Memory B cell (primary cell): Measurements from ENCODE around the gene BTG4.

Source experiments
- ATAC-seq: fragments of 150-1000 bp; cut with Tn5 transposase; 2 replicates; pipeline ENCODE4 v1.10.0; 2021; ENCODE audit warnings: low read depth, mild to moderate bottlenecking, moderate library complexity
- DNase-seq, 2 donors: peaks; one replicate each; pipeline ENCODE4 v3.0.0; 2022; ENCODE audit warnings: low spot score in 2 of 2
- H3K27ac Mint-ChIP-seq: one replicate; pipeline ENCODE4 v1.8.0; 2022; ENCODE audit warnings: mild to moderate bottlenecking, moderate library complexity, mixed read lengths
- H3K27me3 Mint-ChIP-seq: one replicate; pipeline ENCODE4 v1.8.0; 2022; ENCODE audit warnings: mixed read lengths
- H3K36me3 Mint-ChIP-seq: one replicate; pipeline ENCODE4 v1.8.0; 2022; ENCODE audit warnings: mild to moderate bottlenecking, mixed read lengths
- H3K4me1 Mint-ChIP-seq: one replicate; pipeline ENCODE4 v1.8.0; 2022; ENCODE audit warnings: mixed read lengths
- H3K4me3 Mint-ChIP-seq: one replicate; pipeline ENCODE4 v1.8.0; 2022; ENCODE audit warnings: mild to moderate bottlenecking, moderate library complexity, mixed read lengths
- H3K9me3 Mint-ChIP-seq: one replicate; pipeline ENCODE4 v1.8.0; 2022; ENCODE audit warnings: mixed read lengths

BTG4 gene

DNA sequence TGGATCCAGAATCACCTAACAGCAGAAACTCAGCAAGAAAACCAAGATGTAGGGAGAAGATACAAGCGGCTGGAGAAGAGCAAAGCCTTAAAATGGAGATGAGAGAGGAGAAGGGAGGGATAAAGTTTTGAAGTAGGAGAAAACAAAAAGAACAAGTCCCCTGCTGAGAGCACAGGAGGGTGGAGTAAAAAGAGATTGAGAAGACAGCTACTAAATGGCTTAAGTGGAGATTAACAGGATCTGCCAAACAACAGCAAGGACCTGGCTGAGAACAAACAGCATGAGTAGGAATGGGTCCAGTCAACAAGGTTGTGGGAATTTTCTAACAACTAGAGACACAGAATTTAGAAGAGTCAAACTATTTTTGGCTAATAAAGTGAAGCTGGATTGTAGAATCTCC is 18.1 kb downstream of the BTG4 start:
- H3K36me3 Mint-ChIP-seq, result no peaks in the 10 kb centered on the region

DNA sequence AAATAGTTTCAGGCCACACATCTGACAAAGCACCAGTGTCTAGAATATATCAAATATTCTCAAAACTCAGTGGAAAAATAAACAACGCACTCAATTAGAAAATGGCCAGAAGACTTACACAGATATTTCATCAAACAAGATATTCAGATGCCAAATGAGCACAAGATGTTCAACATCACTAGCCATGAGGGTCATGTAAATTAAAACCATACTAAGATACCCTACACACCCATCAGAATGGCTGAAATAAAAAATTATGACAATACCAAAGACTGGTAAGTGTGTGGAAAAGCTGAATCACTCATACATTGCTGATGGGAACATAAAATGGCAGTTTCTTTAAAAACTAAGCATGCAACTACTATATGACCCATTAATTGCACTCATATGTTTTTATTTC is 21.7 kb downstream of the BTG4 start:
- no peak overlapping the region for H3K4me3 Mint-ChIP-seq
- no peaks in the 10 kb centered on the region for H3K4me1 Mint-ChIP-seq
- no peak overlapping the region for H3K27ac Mint-ChIP-seq
- H3K9me3 Mint-ChIP-seq, result peaks cover 10% of the 10 kb centered on the region
- peaks cover 4% of the 10 kb centered on the region for H3K36me3 Mint-ChIP-seq
- ATAC-seq (no peak), DNase-seq (no peak)
- peaks cover 15% of the 10 kb centered on the region for H3K27me3 Mint-ChIP-seq

More for the DNA sequence above, 18.1 kb downstream of the BTG4 start:
- Mint-ChIP-seq H3K4me1 (no peaks in the 10 kb centered on the region), H3K27me3 (peaks cover 7% of the 10 kb centered on the region), H3K4me3 (no peak overlapping the region), H3K9me3 (no peaks in the 10 kb centered on the region), H3K27ac (no peak overlapping the region)
- ATAC-seq, result no peak
- DNase-seq, result no peak

- peaks cover 19% of the 10 kb centered on the region for H3K27me3 Mint-ChIP-seq
- H3K36me3 Mint-ChIP-seq, result peaks cover 11% of the 10 kb centered on the region
- no peak overlapping the region for H3K4me3 Mint-ChIP-seq
- H3K9me3 Mint-ChIP-seq, result peaks cover 32% of the 10 kb centered on the region
- no peak for ATAC-seq
- H3K4me1 Mint-ChIP-seq, result no peaks in the 10 kb centered on the region
- no peak overlapping the region for H3K27ac Mint-ChIP-seq
- DNase-seq, result no peak
Measured at GRCh38 chr11:111483431-111483830, 28.8 kb downstream of the BTG4 start.

DNA sequence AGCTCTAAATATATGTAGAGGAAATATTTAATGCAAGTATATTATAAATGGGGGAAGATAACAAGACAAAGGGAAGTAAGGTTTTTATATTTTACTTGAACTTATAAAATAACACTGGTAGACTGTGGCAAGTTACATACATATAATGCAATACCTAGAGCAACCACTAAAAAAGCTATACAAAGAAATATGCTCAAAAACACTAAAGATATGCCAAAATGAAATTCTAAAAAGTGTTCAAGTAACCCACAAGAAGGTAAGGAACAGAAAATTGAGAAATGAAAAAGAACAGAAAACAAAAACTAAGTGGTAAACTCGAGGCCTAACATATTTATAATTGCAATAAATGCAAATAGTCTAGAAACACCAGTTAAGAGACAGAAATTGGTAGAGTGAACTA is 32.5 kb downstream of the BTG4 start:
- no peak overlapping the region for H3K27ac Mint-ChIP-seq
- no peak for ATAC-seq
- DNase-seq, result no peak
- peaks cover 11% of the 10 kb centered on the region for H3K36me3 Mint-ChIP-seq
- no peak overlapping the region for H3K4me3 Mint-ChIP-seq
- H3K27me3 Mint-ChIP-seq, result peaks cover 22% of the 10 kb centered on the region
- H3K9me3 Mint-ChIP-seq, result peaks cover 21% of the 10 kb centered on the region
- no peaks in the 10 kb centered on the region for H3K4me1 Mint-ChIP-seq

DNA sequence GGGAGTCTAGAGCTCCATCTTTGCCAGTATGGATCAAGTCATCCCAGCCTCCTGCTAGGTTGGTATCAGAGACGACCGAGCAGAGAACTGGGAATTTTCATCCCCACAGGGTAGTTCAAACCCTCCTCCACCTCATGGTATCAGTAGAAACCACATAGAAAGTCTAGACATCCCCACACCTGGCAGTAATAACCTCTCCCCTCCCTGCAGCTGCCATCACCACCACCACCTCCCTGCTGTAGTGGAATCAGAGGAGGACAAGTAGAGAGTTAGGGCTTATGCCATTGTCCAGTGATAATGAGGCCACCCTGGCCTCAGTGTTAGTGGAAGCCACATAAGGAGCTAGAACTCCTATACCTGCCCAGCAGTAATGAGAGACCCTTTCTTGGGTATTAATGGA is 34.3 kb downstream of the BTG4 start:
- no peak overlapping the region for H3K4me3 Mint-ChIP-seq

DNA sequence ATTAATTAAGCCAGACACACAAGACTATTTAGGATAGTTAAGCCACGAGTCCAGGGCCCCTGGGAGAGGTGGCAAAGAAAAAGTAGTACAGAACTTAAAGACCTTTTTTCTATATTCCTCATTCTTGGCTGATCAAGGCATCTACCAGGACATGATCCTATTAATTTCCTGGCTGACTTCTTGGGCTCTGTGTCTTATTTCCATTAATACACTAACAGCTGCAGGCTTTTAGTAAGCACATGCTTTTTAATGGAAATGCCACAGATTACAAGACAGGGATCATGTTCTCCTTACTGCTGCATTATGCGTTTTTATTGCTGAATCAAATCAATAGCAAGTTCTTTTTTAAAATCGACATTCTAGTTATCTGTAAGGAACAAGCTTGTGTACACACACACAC is 35.2 kb downstream of the BTG4 start:
- peaks cover 5% of the 10 kb centered on the region for H3K36me3 Mint-ChIP-seq
- no peaks in the 10 kb centered on the region for H3K4me1 Mint-ChIP-seq
- DNase-seq (no peak), ATAC-seq (no peak)
- no peak overlapping the region for H3K4me3 Mint-ChIP-seq
- no peak overlapping the region for H3K27ac Mint-ChIP-seq
- H3K27me3 Mint-ChIP-seq, result peaks cover 18% of the 10 kb centered on the region
- H3K9me3 Mint-ChIP-seq, result peaks cover 4% of the 10 kb centered on the region

More for the DNA sequence above, 34.3 kb downstream of the BTG4 start:
- DNase-seq, result no peak
- H3K36me3 Mint-ChIP-seq, result peaks cover 5% of the 10 kb centered on the region
- H3K4me1 Mint-ChIP-seq, result no peaks in the 10 kb centered on the region
- peaks cover 7% of the 10 kb centered on the region for H3K9me3 Mint-ChIP-seq
- H3K27me3 Mint-ChIP-seq, result peaks cover 18% of the 10 kb centered on the region
- no peak for ATAC-seq
- no peak overlapping the region for H3K27ac Mint-ChIP-seq

- ATAC-seq (no peak), DNase-seq (no peak)
- Mint-ChIP-seq H3K9me3 (peaks cover 4% of the 10 kb centered on the region), H3K4me1 (no peaks in the 10 kb centered on the region), H3K36me3 (peaks cover 5% of the 10 kb centered on the region), H3K27ac (no peak overlapping the region), H3K27me3 (peaks cover 18% of the 10 kb centered on the region), H3K4me3 (no peak overlapping the region)
Measured at GRCh38 chr11:111476366-111476765, 35.8 kb downstream of the BTG4 start.

- ATAC-seq (no peak), DNase-seq (no peak)
- no peak overlapping the region for H3K27ac Mint-ChIP-seq
- H3K9me3 Mint-ChIP-seq, result no peaks in the 10 kb centered on the region
- H3K4me3 Mint-ChIP-seq, result no peak overlapping the region
- H3K27me3 Mint-ChIP-seq, result peaks cover 16% of the 10 kb centered on the region
- H3K4me1 Mint-ChIP-seq, result no peaks in the 10 kb centered on the region
- peaks cover 3% of the 10 kb centered on the region for H3K36me3 Mint-ChIP-seq
Measured at GRCh38 chr11:111474432-111474831, 37.8 kb downstream of the BTG4 start.

DNA sequence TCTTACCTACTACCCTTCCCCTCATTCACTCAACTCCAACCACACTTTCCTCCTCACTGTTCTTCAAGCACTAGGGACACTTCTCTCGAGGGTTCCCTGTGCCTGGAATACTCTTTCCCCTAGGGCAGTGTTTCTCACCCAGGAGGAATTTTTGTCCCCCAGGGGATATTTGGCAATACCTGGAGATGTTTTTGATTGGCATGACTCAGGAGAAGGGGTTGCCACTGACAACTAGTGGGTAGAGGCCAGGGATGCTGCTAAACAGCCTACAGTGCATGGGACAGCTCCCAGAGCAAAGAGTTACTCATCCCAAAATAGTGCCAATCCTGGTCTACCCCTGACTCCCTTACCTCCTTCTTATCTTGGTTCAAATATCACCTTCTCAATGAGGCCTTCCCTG is 40.0 kb downstream of the BTG4 start:
- no peak for DNase-seq
- no peak overlapping the region for H3K4me3 Mint-ChIP-seq
- H3K4me1 Mint-ChIP-seq, result no peaks in the 10 kb centered on the region

GRCh38 chr11:111469200-111469599 is 43.0 kb downstream of the BTG4 start:
- Mint-ChIP-seq H3K27ac (no peak overlapping the region), H3K9me3 (no peaks in the 10 kb centered on the region), H3K36me3 (no peaks in the 10 kb centered on the region), H3K4me1 (no peaks in the 10 kb centered on the region), H3K27me3 (peaks cover 5% of the 10 kb centered on the region), H3K4me3 (no peak overlapping the region)
- ATAC-seq, result no peak
- no peak for DNase-seq

More for the DNA sequence above, 40.0 kb downstream of the BTG4 start:
- no peak for ATAC-seq
- Mint-ChIP-seq H3K9me3 (no peaks in the 10 kb centered on the region), H3K36me3 (no peaks in the 10 kb centered on the region), H3K27ac (no peak overlapping the region), H3K27me3 (peaks cover 9% of the 10 kb centered on the region)

DNA sequence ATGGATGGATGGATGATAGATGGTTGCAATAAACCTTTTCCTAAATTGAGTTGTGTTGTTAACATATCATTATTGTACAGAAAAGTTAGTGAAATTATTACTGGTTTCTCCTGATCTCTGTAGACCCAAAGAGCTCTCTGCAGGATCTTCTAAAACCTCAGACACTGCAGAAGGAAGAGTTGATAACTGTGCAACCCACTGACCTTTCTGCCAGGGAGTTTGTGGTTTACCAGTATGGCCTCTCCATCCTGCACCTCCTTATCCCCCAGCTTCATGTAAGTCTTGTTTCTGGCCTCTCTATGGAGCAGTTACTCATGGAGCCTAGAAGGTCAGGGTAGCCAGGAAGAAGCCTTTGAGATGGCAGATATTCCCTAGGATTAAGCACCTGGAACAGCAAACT is 45.6 kb downstream of the BTG4 start:
- peaks cover 5% of the 10 kb centered on the region for H3K27me3 Mint-ChIP-seq
- no peak for DNase-seq
- H3K9me3 Mint-ChIP-seq, result no peaks in the 10 kb centered on the region
- no peak overlapping the region for H3K27ac Mint-ChIP-seq
- no peak for ATAC-seq
- no peak overlapping the region for H3K4me3 Mint-ChIP-seq
- H3K36me3 Mint-ChIP-seq, result no peaks in the 10 kb centered on the region
- H3K4me1 Mint-ChIP-seq, result no peaks in the 10 kb centered on the region

DNA sequence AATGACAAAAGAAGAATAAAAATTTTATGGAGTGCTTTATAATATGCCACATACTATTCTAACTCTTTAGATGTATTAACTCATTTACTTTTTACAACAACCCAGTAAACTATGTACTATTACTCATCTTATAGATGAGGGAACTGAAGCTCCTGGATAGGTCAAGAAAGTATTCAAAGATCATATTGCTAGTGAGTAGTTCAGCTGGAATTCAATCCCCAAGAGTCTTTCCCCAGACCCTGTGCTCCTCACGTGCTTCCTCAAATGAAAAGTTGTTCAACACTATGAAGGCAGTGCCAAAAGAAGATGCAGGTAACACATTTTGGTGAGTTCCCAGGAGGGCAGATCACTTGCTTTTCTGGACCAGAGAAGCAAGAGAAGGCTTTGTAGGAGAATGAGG is 46.8 kb downstream of the BTG4 start:
- peaks cover 10% of the 10 kb centered on the region for H3K27me3 Mint-ChIP-seq
- no peaks in the 10 kb centered on the region for H3K9me3 Mint-ChIP-seq
- ATAC-seq (no peak), DNase-seq (no peak)
- no peak overlapping the region for H3K4me3 Mint-ChIP-seq
- no peak overlapping the region for H3K27ac Mint-ChIP-seq
- H3K4me1 Mint-ChIP-seq, result no peaks in the 10 kb centered on the region
- no peaks in the 10 kb centered on the region for H3K36me3 Mint-ChIP-seq

- H3K36me3 Mint-ChIP-seq, result no peaks in the 10 kb centered on the region
- no peaks in the 10 kb centered on the region for H3K9me3 Mint-ChIP-seq
- H3K27me3 Mint-ChIP-seq, result peaks cover 19% of the 10 kb centered on the region
- H3K27ac Mint-ChIP-seq, result no peak overlapping the region
- no peaks in the 10 kb centered on the region for H3K4me1 Mint-ChIP-seq
- DNase-seq (no peak), ATAC-seq (no peak)
- no peak overlapping the region for H3K4me3 Mint-ChIP-seq
Measured at GRCh38 chr11:111463276-111463675, 48.9 kb downstream of the BTG4 start.

GRCh38 chr11:111462329-111462728 is 49.9 kb downstream of the BTG4 start:
- no peak overlapping the region for H3K27ac Mint-ChIP-seq
- H3K36me3 Mint-ChIP-seq, result no peaks in the 10 kb centered on the region
- no peak overlapping the region for H3K4me3 Mint-ChIP-seq
- peaks cover 24% of the 10 kb centered on the region for H3K27me3 Mint-ChIP-seq
- no peak for DNase-seq
- H3K9me3 Mint-ChIP-seq, result no peaks in the 10 kb centered on the region
- ATAC-seq, result no peak
- peaks cover 2% of the 10 kb centered on the region for H3K4me1 Mint-ChIP-seq

DNA sequence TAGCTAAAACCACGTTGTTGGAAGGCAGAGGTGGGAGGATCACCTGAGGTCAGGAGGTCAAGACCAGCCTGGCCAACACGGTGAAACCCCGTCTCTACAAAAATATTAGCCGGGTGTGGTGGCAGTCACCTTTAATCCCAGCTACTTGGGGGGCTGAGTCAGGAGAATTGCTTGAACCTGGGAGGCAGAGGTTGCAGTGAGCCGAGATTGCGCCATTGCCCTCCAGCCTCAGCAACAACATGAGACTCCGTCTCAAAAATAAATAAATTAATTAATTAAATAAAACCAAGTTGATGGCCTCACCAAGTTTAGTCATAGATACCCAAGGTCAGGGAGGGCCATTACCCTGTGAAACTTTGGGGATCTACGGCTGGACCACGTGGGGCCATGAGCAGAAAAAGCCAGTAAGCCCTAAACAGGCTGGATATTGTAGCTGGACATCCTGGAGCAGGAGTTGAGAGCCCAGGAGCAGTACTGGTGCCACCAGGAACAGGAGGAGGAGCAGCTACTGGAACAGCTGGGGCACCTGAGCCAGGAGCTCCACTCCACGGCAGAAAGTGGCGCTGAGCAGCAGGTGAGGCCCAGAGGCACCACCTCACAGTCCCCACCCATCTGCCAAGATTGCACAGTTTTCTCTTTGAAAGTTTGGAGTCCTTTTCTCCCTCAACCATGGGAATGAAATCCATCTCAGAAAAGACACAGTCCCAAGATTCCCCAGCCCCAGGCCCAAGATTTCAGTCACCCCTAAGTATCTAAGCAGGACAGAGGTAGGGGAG is 50.5 kb downstream of the BTG4 start:
- peaks cover 3% of the 10 kb centered on the region for H3K4me1 Mint-ChIP-seq
- peaks cover 25% of the 10 kb centered on the region for H3K27me3 Mint-ChIP-seq
- no peaks in the 10 kb centered on the region for H3K36me3 Mint-ChIP-seq
- ATAC-seq, result no peak
- H3K27ac Mint-ChIP-seq, result no peak overlapping the region
- DNase-seq, result no peak
- no peak overlapping the region for H3K4me3 Mint-ChIP-seq
- no peaks in the 10 kb centered on the region for H3K9me3 Mint-ChIP-seq
